ENCODE data around the gene MCHR1.

DNA sequence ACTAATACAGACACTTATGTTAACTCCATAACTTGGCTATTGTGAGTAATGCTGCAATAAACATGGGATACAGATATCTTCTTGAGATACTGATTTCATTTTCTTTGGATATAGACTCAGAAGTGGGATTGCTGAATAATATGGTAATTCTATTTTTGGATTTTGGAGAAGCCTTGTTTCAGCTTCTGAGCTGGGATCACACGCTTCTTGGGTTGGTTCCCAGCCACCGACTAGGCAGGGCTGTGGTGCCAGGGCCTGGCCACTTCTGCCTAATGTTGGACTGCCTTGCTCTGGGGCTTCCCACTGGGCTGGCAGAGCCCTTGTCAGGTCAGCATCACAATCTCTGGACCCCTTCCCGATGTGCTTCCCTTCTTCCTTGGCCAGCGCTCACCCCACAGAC is 14.0 kb upstream of the MCHR1 start:
- TF ChIP-seq GATA2 (IDR thresholded peaks at IDR 0.05; ENCODE audit: low read depth, low read length) (no peak), GATA3 (IDR thresholded peaks at IDR 0.05; ENCODE audit: low read depth, low read length) (no peak)

All from SH-SY5Y (cell line).